Peyer's patch (tissue), 4 donors: ENCODE data around the gene OR6S1. TPM values are rescaled to one million over a fixed set of nuclear protein-coding genes. Genes with fewer than 3 reads are reported as not detected.
"Not testable (repeated sequence)": the region's sequence is repeated elsewhere in the genome, so short reads cannot be mapped to it uniquely, and the experiment has no call there.

Experiments used
- DNase-seq, 3 donors: peaks; one replicate each; pipeline ENCODE4 v3.0.0-alpha.2; 2017 to 2019
- H3K27ac ChIP-seq, 4 donors: fragments of 200-600 bp; sonication (generic); one replicate each; pipeline ENCODE4 v1.5.1; 2016 to 2019
- H3K27me3 ChIP-seq, 2 donors: fragments of 200-600 bp; sonication (generic); one replicate each; pipeline ENCODE4 v1.5.1; 2019
- H3K36me3 ChIP-seq, 3 donors: fragments of 200-600 bp; sonication (generic); one replicate each; pipeline ENCODE4 v1.5.1; 2016 to 2019
- H3K4me1 ChIP-seq, 4 donors: fragments of 200-600 bp; sonication (generic); one replicate each; pipeline ENCODE4 v1.5.1; 2016 to 2019
- H3K4me3 ChIP-seq, 4 donors: fragments of 200-600 bp; sonication (generic); 1 replicate in 3 of 4; 2 replicates in 1 of 4; pipeline ENCODE4 v1.5.1; 2016 to 2019; ENCODE audit warnings: mild to moderate bottlenecking in 1 of 4
- H3K9me3 ChIP-seq, 4 donors: fragments of 200-600 bp; sonication (generic); one replicate each; pipeline ENCODE4 v1.5.1; 2016 to 2019; ENCODE audit warnings: mild to moderate bottlenecking in 1 of 4
- POLR2A ChIP-seq, 2 donors: fragments of 450-650 bp; IDR thresholded peaks; one replicate each; pipeline ENCODE4 v1.5.1; 2017; ENCODE audit warnings: antibody characterized with exemption in 2 of 2, mild to moderate bottlenecking in 2 of 2, moderate library complexity in 2 of 2
- total RNA-seq, 4 donors: library from RNA; depleted of rRNA; stranded (reverse); fragments of >200 nt; gene quantifications; one replicate each; pipeline ENCODE4 v1.1.0, GENCODE V29; 2016
- TF ChIP-seq, protein P1 (sequence below), 6 experiments: fragments of 450-650 bp in 4 of 6; fragments of 200-600 bp in 2 of 6; sonication (generic) in 1 of 6; IDR thresholded peaks; one replicate each; pipeline ENCODE4 v1.5.1; 2017 to 2019; ENCODE audit warnings: antibody characterized with exemption in 6 of 6, mild to moderate bottlenecking in 3 of 6, moderate library complexity in 1 of 6

Gene OR6S1
- total RNA-seq, 4 donors from 2014 or later: not detected

DNA sequence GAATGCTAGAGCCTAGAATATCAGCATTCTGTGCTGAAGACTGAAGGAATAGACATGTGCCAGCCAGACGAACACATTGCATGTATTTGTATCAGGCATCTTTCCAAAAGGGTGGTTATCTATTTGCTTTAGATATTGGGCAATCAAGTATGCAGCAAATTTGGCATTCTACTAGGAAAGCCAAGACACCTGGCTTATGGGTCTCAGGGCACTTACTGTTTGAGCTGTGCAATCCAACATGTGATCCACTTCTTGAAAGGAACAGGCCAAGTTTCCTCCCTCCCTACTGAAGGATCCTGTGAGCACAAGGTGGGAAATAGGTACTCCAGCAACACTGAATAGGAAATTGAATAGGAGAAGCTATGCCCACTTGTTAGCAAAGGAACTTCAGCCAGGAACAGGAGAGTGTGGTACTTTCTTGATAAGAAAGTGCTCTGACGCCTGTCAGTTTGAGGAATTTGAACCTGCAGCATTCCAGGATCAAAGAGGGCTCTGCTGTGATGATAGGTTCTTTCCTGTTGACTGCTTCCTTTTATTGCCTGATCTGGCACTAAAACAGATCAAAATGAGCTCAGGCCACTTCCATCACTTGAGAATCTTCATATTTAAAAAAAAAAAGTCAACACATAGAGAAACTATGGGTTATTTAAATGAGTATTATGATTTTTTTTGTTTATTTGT is 20.6 kb downstream of the OR6S1 start:
- TF ChIP-seq POLR2A (IDR thresholded peaks at IDR 0.05): no peak
- TF ChIP-seq, protein P1, sequence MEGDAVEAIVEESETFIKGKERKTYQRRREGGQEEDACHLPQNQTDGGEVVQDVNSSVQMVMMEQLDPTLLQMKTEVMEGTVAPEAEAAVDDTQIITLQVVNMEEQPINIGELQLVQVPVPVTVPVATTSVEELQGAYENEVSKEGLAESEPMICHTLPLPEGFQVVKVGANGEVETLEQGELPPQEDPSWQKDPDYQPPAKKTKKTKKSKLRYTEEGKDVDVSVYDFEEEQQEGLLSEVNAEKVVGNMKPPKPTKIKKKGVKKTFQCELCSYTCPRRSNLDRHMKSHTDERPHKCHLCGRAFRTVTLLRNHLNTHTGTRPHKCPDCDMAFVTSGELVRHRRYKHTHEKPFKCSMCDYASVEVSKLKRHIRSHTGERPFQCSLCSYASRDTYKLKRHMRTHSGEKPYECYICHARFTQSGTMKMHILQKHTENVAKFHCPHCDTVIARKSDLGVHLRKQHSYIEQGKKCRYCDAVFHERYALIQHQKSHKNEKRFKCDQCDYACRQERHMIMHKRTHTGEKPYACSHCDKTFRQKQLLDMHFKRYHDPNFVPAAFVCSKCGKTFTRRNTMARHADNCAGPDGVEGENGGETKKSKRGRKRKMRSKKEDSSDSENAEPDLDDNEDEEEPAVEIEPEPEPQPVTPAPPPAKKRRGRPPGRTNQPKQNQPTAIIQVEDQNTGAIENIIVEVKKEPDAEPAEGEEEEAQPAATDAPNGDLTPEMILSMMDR (IDR thresholded peaks at IDR 0.05): no peak
- Histone ChIP-seq H3K27me3 (no peaks in the 10 kb centered on the region), H3K4me1 (peaks cover 0 to 5% (median 0%) of the 10 kb centered on the region in 4 donors), H3K4me3 (no peak overlapping the region), H3K9me3 (no peaks in the 10 kb centered on the region), H3K36me3 (no peaks in the 10 kb centered on the region), H3K27ac (peak overlapping the region in 1 of 4 donors; percentile 10)
- no peak for DNase-seq

GRCh38 chr14:20619688-20620087 is 21.8 kb downstream of the OR6S1 start:
- H3K27ac ChIP-seq, H3K36me3 ChIP-seq: not testable (repeated sequence)

DNA sequence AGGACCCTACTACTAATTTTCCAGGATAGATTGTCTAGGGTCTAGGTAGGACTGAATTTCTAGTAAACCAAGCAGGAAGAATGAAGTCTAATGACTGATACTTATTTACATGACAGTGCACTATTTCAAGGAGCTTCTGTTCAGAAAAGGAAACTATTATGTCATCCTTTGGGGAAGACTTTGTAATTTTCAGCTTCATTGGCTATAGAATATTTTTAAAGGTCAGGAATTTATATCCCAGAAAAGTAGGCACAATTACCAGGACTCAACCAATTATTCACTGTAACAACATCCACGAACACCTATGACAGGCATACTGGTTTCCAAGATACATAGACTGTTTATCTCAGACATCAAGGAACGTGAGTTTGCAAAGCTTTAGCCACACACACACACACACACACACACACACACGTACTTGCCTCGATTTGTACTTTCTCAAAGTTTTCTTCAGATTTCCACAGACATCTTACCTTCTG is 23.2 kb downstream of the OR6S1 start:
- no peak overlapping the region for H3K27ac ChIP-seq
- peaks cover 0 to 6% (median 2%) of the 10 kb centered on the region in 4 donors for H3K4me1 ChIP-seq
- no peak overlapping the region for H3K4me3 ChIP-seq
- H3K9me3 ChIP-seq: no peaks in the 10 kb centered on the region
- TF ChIP-seq, protein P1 (IDR thresholded peaks at IDR 0.05): no peak
- no peak for TF ChIP-seq POLR2A (IDR thresholded peaks at IDR 0.05)
- no peaks in the 10 kb centered on the region for H3K36me3 ChIP-seq
- H3K27me3 ChIP-seq: no peaks in the 10 kb centered on the region
- DNase-seq: no peak

More at GRCh38 chr14:20619688-20620087, 21.8 kb downstream of the OR6S1 start:
- not testable (repeated sequence) for DNase-seq, H3K4me1 ChIP-seq, H3K4me3 ChIP-seq, H3K9me3 ChIP-seq, H3K27me3 ChIP-seq

DNA sequence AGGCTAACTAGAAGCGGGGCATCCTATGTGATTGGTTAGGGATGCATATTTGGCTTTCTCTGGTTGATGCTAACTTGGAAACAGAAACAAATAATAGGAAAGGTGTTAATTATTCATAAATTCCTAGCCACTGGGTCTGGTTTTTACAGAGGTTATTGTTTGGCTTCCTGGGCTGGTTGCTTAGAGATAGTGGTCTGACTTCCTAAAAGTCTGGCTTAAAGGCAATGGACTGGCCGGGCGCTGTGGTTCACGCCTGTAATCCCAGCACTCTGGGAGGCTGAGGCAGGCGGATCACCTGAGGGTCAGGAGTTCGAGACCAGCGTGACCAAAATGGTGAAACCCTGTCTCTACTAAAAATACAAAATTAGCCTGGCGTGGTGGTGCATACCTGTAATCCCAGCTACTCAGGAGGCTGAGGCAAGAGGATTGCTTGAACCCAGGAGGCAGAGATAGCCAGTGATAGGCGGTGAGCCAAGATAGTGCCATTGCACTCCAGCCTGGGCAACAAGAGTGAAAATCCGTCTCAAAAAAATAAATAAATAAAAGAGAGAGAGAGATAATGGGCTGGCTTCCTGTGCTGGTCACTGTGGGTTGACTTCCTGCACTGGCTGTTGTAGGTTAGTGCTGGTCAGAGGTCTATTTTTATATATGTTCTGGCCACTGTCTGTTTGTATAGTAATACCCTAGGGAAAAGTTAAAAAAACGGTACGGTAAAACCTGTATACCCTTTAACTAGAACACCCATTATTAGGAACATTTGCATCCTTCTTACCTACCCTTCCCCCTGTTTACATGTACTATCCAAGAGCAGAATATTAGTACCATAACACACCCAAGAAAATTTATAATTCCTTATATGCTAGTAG is 24.1 kb downstream of the OR6S1 start:
- no peak for TF ChIP-seq POLR2A (IDR thresholded peaks at IDR 0.05)
- TF ChIP-seq, protein P1 (IDR thresholded peaks at IDR 0.05): no peak
- Histone ChIP-seq H3K9me3 (no peaks in the 10 kb centered on the region), H3K27ac (no peak overlapping the region), H3K4me3 (no peak overlapping the region), H3K27me3 (no peaks in the 10 kb centered on the region), H3K36me3 (no peaks in the 10 kb centered on the region), H3K4me1 (peaks cover 0 to 10% (median 2%) of the 10 kb centered on the region in 4 donors)
- no peak for DNase-seq

GRCh38 chr14:20615996-20616395 is 25.5 kb downstream of the OR6S1 start:
- no peaks in the 10 kb centered on the region for H3K9me3 ChIP-seq
- peaks cover 0 to 10% (median 2%) of the 10 kb centered on the region in 4 donors for H3K4me1 ChIP-seq
- no peak for DNase-seq
- H3K4me3 ChIP-seq: no peak overlapping the region
- no peaks in the 10 kb centered on the region for H3K36me3 ChIP-seq
- H3K27ac ChIP-seq: no peak overlapping the region
- no peak for TF ChIP-seq POLR2A (IDR thresholded peaks at IDR 0.05)
- TF ChIP-seq, protein P1 (IDR thresholded peaks at IDR 0.05): no peak
- no peaks in the 10 kb centered on the region for H3K27me3 ChIP-seq
